Left cardiac atrium (tissue), 4 donors: Measurements from ENCODE around the gene PRDM15. TPM values are rescaled to one million over a fixed set of nuclear protein-coding genes. Genes with fewer than 3 reads are reported as not detected.
A peak's percentile ranks its signal among the peaks of the same experiment; 100 is the strongest.

Experiments
- ATAC-seq, 2 donors: fragments of 200-7000 bp; cut with Tn5 transposase; one replicate each; pipeline ENCODE4 v1.9.1; 2020; ENCODE audit warnings: mild to moderate bottlenecking in 2 of 2, moderate library complexity in 2 of 2
- DNase-seq: peaks from one replicate; pipeline ENCODE4 v3.0.0-alpha.2; 2020
- intact Hi-C, 2 donors: fragments of 100-400 bp; cut with DNase I; formaldehyde crosslinking; loops; one replicate each; pipeline versions ENCODE4 v1.14.1 to v1.15.1; 2022 to 2023
- total RNA-seq, 2 donors: library from RNA; stranded (reverse); fragmentation: NEBNext Ultra II Directional; extraction: Animal tissue kit (Norgen Biotek cat#: 25700); gene quantifications; one replicate each; pipeline ENCODE4 v1.2.1, GENCODE V29; 2021
- donor health status: DM: no; HTN: yes; CAD: no.
- donor health status: DM: no; HTN: yes; CAD: no; lungs with severe emphysema.
- donor health status: DM: yes; HTN: yes; CAD: no.
- donor health status: Dilated cardiomyopathy.

The PRDM15 gene
- total RNA-seq, 2 donors from 2014 or later, result 6.5 TPM

- intact Hi-C loops, result no loop called here
- no peak for ATAC-seq
These were observed 58.6 kb downstream of the PRDM15 start for GRCh38 chr21:41820384-41821080.

GRCh38 chr21:41819856-41820281 is 59.3 kb downstream of the PRDM15 start:
- DNase-seq, result no peak
- no peak for ATAC-seq
- intact Hi-C loops, result loop anchor here in 1 of 2 donors (5.0 kb wide), 1 partner anchor 292 kb away; no protein-coding TSS in a partner anchor

More at GRCh38 chr21:41820384-41821080, 58.6 kb downstream of the PRDM15 start:
- no peak for DNase-seq

GRCh38 chr21:41819236-41819855 is 59.8 kb downstream of the PRDM15 start:
- DNase-seq, result no peak
- no peak for ATAC-seq
- intact Hi-C loops, result loop anchor here in 1 of 2 donors (5.0 kb wide), 1 partner anchor 293 kb away; no protein-coding TSS in a partner anchor

- no peak for ATAC-seq
- intact Hi-C loops, result loop anchor here (2.0 to 5.0 kb wide), 2 partner anchors 294 to 299 kb away; no protein-coding TSS in a partner anchor
- DNase-seq, result no peak
These were observed 61.0 kb downstream of the PRDM15 start for GRCh38 chr21:41817877-41818855.

GRCh38 chr21:41817228-41817627 is 61.9 kb downstream of the PRDM15 start:
- ATAC-seq (peak; percentile 74 to 78), DNase-seq (peak; percentile 60)
- intact Hi-C loops, result loop anchor here (2.0 to 5.0 kb wide), 2 partner anchors 295 to 300 kb away; no protein-coding TSS in a partner anchor

- intact Hi-C loops, result loop anchor here (2.0 to 5.0 kb wide), 2 partner anchors 296 to 300 kb away; no protein-coding TSS in a partner anchor
- ATAC-seq (peak; percentile 87 to 89), DNase-seq (peak; percentile 66)
These were observed 62.5 kb downstream of the PRDM15 start for GRCh38 chr21:41816583-41817165.

- no peak for DNase-seq
- no peak for ATAC-seq
- intact Hi-C loops, result loop anchor here (2.0 to 5.0 kb wide), 2 partner anchors 296 to 301 kb away; no protein-coding TSS in a partner anchor
These were observed 63.2 kb downstream of the PRDM15 start for GRCh38 chr21:41815652-41816582.

GRCh38 chr21:41813226-41813625 is 65.9 kb downstream of the PRDM15 start:
- intact Hi-C loops, result no loop called here
- DNase-seq (no peak), ATAC-seq (no peak)

GRCh38 chr21:41812679-41813078 is 66.5 kb downstream of the PRDM15 start:
- no peak for ATAC-seq
- intact Hi-C loops, result no loop called here
- no peak for DNase-seq

GRCh38 chr21:41810597-41810932 is 68.6 kb downstream of the PRDM15 start:
- intact Hi-C loops, result no loop called here
- DNase-seq, result no peak
- ATAC-seq, result no peak

- intact Hi-C loops, result no loop called here
- DNase-seq (no peak), ATAC-seq (no peak)
These were observed 69.1 kb downstream of the PRDM15 start for GRCh38 chr21:41809891-41810596.

GRCh38 chr21:41808846-41809245 is 70.3 kb downstream of the PRDM15 start:
- ATAC-seq, result no peak
- intact Hi-C loops, result no loop called here
- DNase-seq, result no peak

GRCh38 chr21:41808094-41808493 is 71.0 kb downstream of the PRDM15 start:
- ATAC-seq, result no peak
- intact Hi-C loops, result no loop called here
- DNase-seq, result no peak

- DNase-seq (no peak), ATAC-seq (no peak)
- intact Hi-C loops, result no loop called here
These were observed 72.4 kb downstream of the PRDM15 start for GRCh38 chr21:41806773-41807172.

GRCh38 chr21:41805643-41806042 is 73.5 kb downstream of the PRDM15 start:
- intact Hi-C loops, result no loop called here
- no peak for ATAC-seq
- DNase-seq, result no peak

- intact Hi-C loops, result no loop called here
- no peak for ATAC-seq
These were observed 74.1 kb downstream of the PRDM15 start for GRCh38 chr21:41805038-41805437.

GRCh38 chr21:41804381-41804780 is 74.8 kb downstream of the PRDM15 start:
- intact Hi-C loops, result no loop called here
- DNase-seq (no peak), ATAC-seq (no peak)

More at GRCh38 chr21:41805038-41805437, 74.1 kb downstream of the PRDM15 start:
- no peak for DNase-seq
